NCI-H2196 treated with DMSO at 0.1 percent for 48 hours (cell line): ENCODE data around the gene GNAZ.

ENCODE experiments used
- DNase-seq: peaks from one replicate; lab custom pipeline; 2025; ENCODE audit not compliant: unreplicated experiment; lab: John Stamatoyannopoulos, UW

Gene GNAZ

DNA sequence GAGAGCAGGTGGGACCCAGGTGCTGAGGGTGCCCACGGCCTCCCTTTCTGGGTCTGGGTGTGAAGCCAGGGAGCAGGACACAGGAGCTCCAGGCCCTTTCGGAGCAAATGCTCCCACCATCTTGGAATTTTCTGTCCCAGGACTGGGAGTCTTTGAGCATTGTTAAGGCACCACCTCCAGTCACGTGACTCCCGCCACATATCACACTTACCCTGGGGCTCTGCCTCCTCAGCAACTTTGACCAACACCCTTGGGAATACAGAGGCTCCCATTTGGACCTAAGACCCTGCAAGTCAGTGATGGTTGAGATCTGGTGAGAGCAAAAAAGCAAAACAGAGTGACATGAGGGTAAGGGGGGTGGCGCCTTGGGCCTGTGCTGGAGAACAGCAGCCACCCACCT lies 35.6 kb downstream of the GNAZ start:
- no peak for DNase-seq

DNA sequence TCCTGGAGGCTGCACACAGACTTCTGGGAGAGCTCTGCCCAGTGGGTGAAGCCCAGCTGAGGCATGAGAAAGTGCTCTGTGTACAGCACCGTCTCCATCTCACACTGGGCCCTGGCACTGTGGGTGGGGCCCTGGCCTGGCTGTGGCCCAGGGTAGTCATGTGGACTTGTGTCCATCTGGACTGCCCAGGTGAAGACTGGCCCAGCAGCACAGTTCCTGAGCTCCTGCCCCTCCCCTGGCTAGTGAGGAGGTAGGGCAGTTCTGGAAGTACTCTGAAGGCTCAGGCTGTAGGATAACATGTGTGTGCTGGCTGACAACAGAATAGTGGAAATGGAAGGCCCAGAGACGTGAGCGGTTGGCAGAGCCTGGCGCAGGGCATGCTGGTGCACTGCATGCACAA lies 36.0 kb downstream of the GNAZ start:
- DNase-seq: no peak

DNA sequence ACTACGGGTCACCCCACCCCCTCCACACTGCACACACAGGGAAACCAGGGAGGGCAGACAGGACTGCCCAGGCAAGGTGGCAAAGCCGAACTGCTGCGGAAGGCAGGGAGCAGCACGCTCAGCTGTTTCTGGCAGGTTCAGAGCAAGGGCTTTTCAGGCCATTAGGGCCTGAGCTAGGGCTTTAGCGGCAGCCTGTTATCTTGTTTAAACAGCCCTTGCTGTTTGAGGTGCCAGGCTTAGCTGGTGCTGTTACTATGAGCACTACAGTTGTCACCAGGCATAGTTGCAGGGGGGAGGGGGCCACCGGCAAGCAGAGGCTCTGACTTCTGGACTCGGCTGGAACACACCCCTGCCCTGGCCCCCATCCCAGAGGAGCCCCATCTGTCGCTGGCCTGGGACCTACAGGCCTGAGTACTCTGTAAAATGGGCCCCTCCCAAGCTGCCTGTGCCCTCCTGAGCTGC lies 36.6 kb downstream of the GNAZ start:
- DNase-seq: no peak

DNA sequence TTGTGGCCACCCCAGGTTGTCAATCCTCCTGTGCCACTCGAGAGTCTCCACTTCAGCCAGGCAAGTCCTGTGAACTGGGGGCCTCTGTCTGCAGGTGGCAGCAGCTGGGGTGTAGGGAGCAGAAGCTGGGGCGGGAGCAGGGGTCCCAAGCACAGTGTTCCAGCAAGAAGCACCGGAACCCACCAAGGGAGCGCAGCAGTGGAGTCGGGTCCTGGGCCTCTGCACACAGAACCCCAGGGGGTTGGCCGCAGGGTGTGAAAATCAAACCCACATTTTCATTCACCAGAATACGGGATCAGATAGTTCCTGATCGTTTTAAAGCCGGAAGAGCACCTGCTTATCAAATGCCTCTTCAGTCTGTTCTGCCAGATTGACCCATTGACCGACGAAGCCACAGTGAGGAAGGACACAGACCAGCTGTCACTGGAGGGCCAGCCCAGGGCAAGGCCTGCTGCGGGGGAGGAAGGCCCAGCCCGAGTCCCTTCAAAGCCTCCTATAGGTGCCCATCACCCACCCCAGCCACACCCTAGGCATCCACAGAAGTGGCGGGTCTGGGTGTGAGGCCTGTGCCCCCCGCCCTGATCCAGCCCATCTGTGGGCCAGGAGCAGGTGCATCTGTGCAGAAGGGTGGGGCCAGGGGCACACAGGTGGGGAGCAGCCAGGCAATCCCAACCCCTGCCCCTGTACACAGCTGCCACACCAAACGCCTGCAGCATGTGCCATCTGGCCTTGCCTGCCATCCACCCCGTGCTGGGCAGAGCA lies 37.3 kb downstream of the GNAZ start:
- no peak for DNase-seq

DNA sequence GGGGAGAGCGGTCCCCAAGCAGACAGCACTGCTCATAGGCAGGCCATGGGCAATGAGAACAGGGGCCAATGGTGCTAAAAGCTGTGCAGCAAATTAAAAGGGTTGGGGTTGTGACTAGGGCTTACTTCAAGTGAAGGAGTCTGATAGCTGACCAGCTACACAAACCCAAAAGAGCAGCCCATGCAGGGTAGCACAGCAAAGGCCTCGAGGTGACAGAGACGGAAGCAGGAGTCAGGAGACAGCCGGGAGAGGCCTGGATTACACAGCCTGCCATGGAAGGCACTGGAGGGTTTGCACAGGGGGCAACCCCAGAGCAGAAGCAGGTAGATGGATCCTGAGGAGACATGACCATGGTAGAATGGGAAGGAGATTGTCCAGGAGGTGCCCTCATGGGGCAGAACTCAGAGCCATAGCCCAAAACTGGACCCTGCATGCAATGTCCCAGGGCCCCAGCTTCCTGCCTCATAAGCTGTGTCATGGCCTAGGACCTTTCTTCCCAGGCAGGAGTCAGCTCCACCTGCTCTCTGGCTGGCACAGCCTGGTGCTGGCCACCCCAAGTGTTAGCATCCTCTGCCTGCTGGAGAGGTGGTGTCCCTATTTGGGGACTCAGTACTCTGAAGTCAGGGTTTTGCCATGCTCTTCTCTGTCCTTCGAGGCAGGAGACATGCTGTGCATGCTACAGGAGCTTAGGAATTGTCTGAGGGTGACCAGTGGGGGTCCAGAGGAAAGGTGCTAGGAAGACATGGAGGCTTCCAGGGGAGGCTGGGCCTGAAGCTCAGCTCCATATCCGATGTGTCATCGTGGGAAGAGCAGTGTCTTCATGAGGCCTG lies 38.1 kb downstream of the GNAZ start:
- DNase-seq: no peak

DNA sequence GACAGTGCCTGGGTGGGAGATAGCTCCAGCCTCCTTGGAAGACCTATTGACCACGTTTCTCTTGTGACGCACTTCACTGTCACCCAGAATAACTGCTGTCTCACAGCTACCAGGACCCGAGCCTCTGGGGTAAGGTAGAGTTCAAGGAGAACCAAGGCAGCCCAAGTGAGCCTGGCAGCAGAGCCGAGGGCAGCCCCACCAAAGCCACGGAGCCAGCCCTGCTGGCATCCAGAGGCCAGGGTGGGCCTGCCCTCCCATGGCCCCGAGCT lies 38.7 kb downstream of the GNAZ start:
- DNase-seq: no peak

DNA sequence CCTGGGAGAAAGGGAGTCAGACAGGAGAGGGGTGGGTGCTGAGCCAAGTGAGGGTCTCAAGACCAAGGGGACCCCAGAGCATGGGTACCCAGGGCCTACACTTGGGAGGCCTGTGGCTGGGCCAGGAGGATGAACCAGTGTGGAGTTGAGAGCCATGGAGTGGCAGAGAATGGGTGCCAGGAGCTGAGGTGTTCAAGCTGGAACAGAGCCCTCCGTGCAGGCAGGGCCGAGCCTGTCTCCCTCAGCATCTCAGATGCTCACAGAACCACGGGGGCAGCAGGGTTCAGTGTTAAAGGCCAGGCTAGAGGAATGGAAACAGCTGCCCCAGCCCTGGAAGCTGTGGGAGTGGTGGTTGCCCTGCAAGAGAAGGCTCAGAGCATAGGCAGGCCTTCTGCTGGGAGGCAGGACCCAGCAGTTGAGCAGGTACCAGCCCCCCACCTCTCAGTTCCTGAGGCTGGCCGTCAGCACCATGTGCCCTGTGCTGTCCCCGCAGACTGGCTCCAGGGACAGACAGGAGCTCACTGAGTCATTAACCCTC lies 39.2 kb downstream of the GNAZ start:
- no peak for DNase-seq

DNA sequence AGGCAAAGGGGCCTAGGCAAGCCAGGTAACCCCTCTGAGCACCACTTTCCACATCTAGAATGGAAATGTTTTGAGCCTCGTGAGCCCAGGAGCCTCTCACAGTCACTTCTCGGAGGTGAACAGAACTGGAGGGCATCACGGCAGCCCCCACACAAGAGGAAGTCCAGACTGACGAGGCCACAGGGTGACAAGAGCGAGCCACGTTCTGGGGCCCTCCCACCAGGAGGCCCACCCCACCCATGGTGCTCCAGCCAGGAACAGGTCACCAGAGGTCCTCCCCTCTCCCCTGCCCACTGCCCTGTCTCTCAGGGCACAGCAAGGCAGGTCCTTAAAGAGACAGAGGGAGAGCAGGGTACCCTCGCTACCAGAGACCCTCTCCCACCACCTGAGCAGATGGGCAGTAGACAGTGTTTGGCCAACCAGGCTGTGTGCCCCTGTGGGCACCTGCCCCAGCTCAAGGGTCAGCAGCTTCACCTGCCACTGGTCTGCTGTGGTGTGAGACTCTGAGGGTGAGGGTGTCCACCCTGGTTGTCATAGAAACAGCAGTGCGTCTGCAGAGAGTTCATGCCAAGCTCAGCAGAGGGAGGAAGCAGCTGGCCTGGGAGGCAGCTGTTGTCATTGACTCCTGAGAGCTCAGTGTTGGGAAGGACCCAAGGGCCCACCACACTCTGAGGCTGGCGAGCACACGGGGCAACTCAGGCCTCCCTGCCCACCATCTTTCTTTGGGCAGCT lies 40.0 kb downstream of the GNAZ start:
- peak; percentile 61 for DNase-seq

DNA sequence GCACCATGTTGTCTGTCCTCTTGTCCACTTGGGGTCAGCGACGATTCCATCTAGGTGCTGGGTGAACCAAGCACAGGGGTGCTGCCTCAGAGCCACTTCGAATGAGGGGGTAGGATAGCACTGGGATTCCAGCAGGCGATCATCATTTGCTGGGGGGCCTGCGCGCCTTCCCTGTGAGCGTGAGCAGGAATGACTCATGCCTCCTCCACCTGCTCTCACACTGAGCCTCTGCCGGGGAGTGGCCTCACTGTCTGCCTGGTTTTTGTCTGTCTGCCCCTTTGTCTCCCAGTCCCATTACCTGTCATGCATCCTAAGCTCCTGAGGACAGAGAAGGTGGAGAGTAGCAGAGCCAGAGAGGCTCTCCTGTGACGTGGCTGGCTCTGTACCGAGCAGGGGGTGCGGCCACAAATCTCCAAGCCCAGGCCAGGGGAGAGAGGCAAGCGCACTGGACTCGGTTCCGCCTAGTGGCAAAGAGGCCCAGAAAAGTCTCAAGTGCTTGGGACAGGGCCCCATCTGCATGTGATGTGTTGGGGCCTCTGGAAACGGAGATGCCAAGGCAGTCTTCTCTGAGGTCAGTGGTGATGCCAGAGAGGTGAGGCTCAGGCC lies 40.7 kb downstream of the GNAZ start:
- peak; percentile 50 for DNase-seq

DNA sequence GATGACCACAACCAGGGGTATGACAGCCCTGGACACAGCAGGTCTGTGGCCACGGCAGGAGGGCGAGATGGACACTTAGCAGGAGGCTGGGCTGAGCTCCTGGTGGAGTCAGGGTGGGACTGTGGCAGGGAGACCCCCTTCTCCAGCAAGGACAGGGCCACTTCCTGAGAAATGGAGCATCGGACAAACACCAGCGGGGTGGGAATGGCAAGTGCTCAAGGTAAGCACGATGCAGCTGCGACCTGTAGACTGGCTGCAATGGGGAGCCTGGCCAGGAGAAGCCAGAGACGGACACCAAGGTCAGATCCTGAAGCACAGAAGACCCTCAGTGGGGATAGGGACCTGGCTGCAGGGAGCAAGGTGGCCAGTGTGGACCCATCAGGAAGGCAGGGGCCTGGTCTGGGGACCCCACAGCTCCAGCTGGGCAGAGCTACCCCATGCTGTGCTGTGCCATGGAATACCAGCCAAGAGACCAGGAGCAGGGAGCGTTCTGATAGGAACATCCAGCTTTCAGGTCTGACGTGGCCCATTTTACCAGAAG lies 42.2 kb downstream of the GNAZ start:
- DNase-seq: no peak

DNA sequence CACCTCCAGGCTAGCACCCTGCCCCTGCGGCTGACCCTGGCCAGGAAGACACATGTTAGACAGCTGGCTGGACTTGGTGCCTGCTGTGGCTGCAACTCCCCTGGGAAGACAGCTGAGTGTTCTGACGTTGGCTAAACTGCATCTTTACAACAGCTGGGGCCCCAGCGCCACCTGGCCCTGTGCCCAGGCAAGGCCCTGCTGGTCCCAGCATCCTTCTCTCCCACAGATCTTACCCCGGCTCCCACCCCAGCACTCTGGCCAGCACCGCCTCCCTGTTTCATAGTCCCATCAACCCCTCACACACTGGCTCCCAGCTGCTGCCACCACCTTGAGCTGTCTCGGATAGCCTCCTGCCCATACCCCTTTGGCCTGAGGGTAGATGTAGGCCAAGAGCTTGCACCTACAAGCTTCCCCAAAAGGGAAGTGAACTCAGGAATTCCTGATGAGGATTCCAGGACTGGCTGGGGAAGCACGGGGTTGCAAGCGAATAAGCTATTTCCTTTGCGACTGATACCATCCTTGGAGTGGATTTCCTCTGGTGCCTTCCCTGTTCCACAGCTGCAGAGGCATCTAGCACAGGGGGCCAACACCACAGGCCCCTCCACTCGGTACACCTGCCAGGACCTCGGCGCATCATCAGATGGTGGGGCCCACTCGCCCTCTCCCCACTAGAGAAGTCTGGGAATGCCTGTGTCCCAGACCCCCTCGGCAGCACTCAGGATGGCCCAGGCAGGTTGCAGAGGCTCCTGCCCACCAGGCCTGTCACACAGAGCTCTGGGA lies 42.9 kb downstream of the GNAZ start:
- DNase-seq: no peak

DNA sequence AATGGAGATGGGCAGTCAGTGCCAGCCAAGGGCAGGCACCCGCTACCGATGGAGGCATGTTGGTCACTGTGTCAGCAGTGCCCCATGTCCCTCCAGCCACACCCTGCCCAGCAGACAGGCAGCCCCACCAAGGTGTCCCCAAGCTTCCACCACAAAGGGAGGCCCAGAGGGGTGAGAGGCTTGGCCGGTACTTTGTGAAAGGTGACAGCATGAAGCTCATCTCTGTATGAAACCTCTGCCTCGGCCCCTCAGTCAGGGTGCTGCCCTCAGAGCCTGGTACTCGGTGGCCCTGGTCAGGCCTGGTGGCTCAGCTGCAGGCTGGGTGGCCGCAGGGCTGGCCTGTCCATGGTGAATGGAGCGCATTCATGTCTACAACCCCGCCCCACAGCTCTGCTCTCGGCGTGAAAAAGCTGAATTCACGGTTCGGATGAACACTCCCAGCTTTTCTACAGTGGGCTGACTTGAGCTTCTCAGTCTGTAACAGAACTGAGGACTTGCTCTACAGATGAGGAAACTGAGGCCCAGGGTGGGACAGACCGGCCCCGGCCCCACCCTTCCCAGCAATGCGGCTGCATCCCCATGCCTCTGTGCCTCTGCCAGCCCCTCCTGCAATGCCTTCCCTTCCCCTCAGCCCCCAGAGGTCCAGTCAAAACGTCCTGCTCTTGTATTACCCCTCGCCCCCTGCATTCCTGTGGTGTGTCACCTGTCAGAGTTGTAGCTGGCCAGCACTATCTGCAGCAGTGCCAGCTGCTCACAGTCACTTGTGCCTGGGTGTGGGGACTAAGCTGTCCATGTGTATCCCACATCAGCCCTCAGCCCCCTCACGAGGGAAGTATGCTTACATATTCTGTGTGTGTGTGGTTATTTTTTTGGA lies 43.8 kb downstream of the GNAZ start:
- no peak for DNase-seq

DNA sequence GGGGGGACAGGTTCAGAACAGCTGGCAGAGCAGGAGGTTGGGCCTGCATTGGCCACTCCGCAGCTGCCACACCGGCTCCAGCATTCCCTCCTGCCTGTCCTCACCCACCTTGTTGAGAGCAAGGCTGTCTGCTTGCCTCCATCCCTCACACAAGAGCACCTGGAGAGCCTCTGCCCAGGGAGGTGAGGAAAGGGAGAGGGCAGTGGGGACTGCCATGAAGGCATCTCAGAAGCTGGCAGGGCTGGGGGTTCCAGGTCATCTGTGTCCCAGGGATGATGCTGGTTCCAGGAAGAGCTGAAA lies 44.4 kb downstream of the GNAZ start:
- no peak for DNase-seq

DNA sequence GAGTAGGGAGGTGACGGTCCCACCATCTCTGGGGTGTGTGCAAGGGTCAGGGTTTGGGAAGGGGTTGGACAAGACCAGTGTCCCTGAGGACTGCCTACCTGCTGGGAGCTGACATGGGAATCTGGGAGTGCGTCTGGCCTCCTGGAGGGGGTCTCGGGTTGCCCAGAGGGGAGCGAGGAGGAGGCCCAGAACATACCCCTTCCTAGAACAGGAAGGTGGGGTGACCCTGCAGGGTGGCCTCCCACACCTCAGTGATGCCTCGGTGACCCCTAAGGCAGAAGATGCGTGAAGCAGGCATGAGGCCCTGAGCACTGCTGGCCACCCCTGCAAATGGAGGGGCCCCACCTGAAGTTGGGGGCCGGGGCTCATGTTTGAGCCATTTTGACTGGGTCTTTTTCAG lies 45.0 kb downstream of the GNAZ start:
- no peak for DNase-seq

DNA sequence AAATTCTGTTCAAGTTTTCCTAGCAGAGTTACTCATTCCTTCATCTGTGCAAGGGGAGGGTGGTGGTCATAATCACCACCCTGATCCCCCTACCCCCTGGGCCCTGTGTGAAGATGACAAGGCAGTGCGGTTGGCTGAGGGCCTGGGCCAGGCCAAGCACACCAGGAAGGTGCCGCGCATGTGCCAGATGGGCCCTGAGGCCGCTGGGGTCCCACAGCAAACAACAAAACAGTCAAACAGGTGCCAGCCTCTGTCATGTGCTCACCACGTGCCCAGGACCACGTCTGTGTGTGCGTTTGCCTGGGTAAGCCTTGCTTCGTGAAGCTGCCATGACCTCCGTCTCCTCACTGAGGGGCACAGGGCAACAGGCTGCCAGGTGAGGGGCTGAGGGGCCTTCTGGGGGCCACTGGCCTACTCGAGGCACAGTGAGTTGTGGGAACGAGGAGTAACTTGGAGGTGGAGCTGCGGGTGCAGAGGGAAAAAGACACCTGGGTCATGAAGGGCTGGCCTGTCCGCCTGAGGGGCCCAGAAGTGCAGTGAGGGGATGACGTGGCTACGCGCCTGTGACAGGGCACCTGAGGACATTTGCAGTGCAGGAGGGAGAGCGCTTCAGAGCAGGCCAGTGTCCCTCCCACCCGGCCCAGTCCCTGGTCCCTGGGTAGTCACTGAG lies 45.6 kb downstream of the GNAZ start:
- no peak for DNase-seq

DNA sequence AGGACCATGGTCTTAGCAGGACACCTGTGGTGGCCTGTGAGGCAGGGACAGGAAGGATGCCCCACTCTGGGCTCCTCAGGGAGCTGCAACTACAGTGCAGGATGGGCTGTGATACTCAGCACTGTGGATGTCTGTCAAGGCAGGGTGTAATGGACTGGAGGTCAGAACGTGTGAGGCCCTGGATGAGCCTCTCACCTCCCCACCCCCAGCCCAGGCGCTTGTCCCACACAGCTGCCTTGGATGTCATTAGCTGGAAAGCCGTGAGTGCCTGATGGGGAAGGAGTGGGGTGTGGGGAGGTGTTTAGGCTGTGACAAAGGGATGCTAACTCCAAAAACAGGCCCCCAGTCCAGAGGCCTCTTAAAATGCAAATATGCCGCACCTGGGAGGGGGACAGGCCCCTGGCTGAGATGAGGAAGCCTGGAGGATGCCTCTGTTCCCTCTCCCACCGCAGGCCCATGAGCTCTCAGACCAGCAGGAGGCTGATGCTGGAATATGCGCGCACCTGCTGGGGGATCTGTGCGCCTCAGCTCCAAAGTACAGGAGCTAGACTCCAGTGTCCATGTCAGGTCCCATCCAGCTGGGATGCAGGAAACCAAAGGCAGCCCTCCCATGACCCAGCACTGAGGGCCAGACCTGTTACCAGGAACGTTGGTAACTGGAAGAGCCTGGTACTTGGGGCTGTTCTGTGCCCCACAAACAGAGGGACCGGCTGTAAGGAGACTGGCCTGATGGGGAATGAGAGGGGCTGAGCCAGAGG lies 46.4 kb downstream of the GNAZ start:
- DNase-seq: no peak

DNA sequence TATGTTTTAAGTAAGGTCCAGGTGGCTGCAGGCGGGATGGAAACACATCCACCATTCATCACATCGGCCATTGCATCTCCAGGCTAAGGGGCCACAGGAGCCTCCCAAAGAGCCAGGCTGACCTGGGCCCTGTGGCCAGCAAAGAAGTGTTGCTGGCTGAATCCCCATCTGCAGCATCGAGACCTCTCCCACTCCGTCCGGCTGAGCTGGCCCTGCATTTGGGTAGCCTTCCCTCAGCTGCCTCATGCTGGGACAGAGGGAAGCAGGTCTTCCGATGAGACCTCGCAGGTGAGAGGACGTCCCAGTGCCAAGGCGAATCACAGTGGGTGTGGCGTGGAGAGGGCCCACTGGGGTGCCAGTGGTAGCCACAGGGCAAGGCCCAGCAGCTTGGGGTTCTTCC lies 47.0 kb downstream of the GNAZ start:
- DNase-seq: no peak
